Retinal pigment epithelial cell (primary cell): ENCODE results near the gene HPN.

Experiments used
- DNase-seq: peaks from one replicate; pipeline ENCODE4 v3.0.0-alpha.2; 2010; ENCODE audit warnings: low read depth
- H3K4me3 ChIP-seq: 2 replicates; pipeline ENCODE4 v1.5.1; 2011; ENCODE audit warnings: mild to moderate bottlenecking, low read length, control low read depth, moderate library complexity
- CTCF ChIP-seq: conservative IDR thresholded peaks from 2 replicates; pipeline ENCODE4 v1.5.1; 2011; ENCODE audit warnings: low read depth, low read length, control low read depth, inconsistent platforms

HPN gene

DNA sequence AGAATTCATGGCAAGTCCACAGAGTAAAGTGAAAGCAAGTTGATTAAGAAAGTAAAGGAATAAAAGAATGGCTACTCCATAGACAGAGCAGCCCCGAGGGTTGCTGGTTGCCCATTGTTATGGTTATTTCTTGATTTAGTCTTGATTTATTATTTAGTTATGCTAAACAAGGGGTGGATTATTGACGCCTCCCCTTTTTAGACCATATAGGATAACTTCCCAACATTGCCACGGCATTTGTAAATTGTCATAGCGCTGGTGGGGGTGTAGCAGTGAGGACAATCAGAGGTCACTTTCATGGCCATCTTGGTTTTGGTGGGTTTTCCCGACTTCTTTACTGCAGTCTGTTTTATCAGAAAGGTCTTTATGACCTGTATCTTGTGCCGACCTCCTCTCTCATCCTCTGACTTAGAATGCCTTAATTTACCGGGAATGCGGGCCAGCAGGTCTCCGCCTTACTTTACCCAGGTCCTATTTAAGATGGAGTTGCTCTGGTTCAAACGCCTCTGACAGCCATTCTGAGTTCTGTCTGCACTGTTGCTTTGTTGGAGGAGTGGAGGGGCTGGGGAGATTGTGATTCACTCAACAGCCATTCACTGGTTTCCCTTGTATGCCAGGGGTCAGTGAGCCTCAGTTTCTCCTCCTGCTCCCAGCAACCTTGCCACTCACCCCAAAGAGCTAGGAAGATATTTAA lies 27.6 kb downstream of the HPN start:
- no peak for DNase-seq
- TF ChIP-seq CTCF, result no peak
- no peak overlapping the region for H3K4me3 ChIP-seq

- no peak overlapping the region for H3K4me3 ChIP-seq
- DNase-seq, result no peak
- no peak for TF ChIP-seq CTCF
Measured at GRCh38 chr19:35069696-35070095, 28.2 kb downstream of the HPN start.

- H3K4me3 ChIP-seq, result no peak overlapping the region
- no peak for TF ChIP-seq CTCF
- DNase-seq, result no peak
Measured at GRCh38 chr19:35070471-35070870, 28.9 kb downstream of the HPN start.

GRCh38 chr19:35073516-35073915 lies 32.0 kb downstream of the HPN start:
- no peak for TF ChIP-seq CTCF
- no peak overlapping the region for H3K4me3 ChIP-seq
- no peak for DNase-seq

DNA sequence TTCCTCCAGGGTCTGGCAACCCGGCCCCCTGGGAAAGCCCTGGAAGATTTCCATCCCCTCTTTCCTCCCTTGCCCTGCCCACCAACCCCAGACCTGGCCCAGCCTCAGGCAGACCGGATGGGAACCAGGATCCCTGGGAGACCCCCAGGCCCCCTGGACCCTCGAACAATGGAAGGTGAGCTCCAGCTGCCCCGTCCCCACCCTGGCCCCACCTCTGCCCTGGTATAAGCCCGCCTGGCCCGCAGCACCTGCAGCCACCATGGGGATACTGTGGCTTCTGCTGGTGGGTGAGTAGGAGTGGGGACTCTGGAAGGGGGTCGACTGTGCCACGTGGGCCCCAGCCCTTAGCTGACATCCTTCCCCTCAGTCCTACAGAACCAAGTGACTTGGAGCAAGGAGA lies 32.4 kb downstream of the HPN start:
- DNase-seq, result no peak
- H3K4me3 ChIP-seq, result no peak overlapping the region
- TF ChIP-seq CTCF, result no peak

DNA sequence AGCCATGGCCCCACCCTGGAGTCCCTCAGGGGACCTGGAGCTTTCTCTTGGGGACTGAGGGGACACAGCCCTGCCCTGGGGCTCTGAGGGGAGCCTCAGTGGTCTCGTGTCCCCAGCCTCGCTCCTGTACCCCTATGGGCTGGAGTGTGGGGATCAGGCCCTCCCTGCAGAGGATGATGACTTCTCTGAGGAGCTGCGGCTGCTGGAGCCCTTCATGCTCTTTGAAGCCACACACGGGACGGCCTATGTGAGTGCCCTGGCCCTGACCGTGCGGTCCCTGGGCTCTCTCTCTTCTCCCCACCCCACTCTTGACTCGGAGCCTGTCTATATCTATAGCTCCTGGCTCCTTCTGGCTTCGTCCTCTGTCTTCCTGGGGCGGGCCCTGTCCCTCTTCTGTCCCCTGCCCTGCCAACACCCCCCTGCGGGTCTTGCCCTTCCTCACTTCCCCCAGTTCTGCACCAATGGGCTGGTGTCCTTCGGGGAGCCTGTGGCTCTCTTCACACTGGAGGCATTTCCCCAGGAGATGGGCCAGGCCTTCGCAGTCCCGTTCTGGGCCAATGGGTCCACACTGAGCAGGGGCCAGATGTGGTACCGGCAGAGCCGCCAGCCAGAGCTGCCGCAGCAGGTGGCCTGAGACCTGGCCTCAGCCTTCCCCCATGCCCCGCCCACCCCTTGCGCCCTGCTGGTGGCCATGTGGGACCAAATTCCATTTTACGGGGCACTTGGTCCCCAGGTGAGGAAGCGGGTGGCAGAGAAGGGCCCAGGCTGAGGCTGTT lies 33.1 kb downstream of the HPN start:
- no peak overlapping the region for H3K4me3 ChIP-seq
- no peak for TF ChIP-seq CTCF

More for the DNA sequence above, 33.1 kb downstream of the HPN start:
- no peak for DNase-seq
